Brain microvascular endothelial cell (primary cell): Measurements from ENCODE around the gene STK38L.
A peak's percentile ranks its signal among the peaks of the same experiment; 100 is the strongest.

Source experiments
- DNase-seq: peaks from one replicate; pipeline ENCODE4 v3.0.0-alpha.2; 2020
- H3K27ac ChIP-seq: fragments of 250-450 bp; sonication (Bioruptor Pico); 2 replicates; pipeline ENCODE4 v1.5.1; 2020; ENCODE audit warnings: mild to moderate bottlenecking, moderate library complexity
- H3K27me3 ChIP-seq: fragments of 250-450 bp; sonication (Bioruptor Pico); replicated peaks from 2 replicates; pipeline ENCODE4 v1.5.1; 2020; ENCODE audit warnings: mild to moderate bottlenecking
- H3K36me3 ChIP-seq: fragments of 250-450 bp; sonication (Bioruptor Pico); replicated peaks from 2 replicates; pipeline ENCODE4 v1.5.1; 2020; ENCODE audit warnings: mild to moderate bottlenecking
- H3K4me3 ChIP-seq: 2 replicates; pipeline ENCODE4 v1.5.1; 2011; ENCODE audit warnings: low read depth, mild to moderate bottlenecking, control low read depth, low read length, moderate library complexity
- in situ Hi-C: cut with HindIII; loops from 2 replicates; pipeline ENCODE4 v1.10.0; 2017; ENCODE audit warnings: low sequenced_read_pairs, low pct_ligation_motif_present
- TF ChIP-seq, protein P1 (sequence below): IDR thresholded peaks from 2 replicates; pipeline ENCODE4 v1.5.1; 2011; ENCODE audit warnings: low read depth, mild to moderate bottlenecking, moderate library complexity, low read length, control low read depth, inconsistent platforms; ENCODE audit errors: missing control alignments

The STK38L gene

DNA sequence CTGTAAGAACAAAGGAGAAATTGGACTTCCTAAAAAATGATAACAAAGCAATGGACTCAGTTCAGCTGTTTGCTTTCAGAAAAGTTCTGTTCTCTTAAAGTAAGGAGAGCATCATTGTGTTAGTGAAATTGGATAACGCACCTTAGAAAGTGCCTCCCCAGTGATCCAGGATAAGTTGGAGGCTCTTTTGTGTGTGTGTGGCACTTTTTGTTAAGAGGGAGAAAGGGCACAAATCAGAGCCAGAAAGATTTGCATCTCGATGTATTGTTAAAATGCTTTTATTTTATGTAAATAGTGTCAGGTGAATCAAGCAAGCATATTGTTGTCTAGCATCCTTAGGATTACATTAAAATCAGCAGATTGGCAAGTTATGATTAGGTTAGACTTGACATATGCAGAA, 2.1 kb downstream of the STK38L start:
- in situ Hi-C loops = no loop called here
- TF ChIP-seq, protein P1, sequence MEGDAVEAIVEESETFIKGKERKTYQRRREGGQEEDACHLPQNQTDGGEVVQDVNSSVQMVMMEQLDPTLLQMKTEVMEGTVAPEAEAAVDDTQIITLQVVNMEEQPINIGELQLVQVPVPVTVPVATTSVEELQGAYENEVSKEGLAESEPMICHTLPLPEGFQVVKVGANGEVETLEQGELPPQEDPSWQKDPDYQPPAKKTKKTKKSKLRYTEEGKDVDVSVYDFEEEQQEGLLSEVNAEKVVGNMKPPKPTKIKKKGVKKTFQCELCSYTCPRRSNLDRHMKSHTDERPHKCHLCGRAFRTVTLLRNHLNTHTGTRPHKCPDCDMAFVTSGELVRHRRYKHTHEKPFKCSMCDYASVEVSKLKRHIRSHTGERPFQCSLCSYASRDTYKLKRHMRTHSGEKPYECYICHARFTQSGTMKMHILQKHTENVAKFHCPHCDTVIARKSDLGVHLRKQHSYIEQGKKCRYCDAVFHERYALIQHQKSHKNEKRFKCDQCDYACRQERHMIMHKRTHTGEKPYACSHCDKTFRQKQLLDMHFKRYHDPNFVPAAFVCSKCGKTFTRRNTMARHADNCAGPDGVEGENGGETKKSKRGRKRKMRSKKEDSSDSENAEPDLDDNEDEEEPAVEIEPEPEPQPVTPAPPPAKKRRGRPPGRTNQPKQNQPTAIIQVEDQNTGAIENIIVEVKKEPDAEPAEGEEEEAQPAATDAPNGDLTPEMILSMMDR = no peak
- no peak overlapping the region for H3K27ac ChIP-seq

DNA sequence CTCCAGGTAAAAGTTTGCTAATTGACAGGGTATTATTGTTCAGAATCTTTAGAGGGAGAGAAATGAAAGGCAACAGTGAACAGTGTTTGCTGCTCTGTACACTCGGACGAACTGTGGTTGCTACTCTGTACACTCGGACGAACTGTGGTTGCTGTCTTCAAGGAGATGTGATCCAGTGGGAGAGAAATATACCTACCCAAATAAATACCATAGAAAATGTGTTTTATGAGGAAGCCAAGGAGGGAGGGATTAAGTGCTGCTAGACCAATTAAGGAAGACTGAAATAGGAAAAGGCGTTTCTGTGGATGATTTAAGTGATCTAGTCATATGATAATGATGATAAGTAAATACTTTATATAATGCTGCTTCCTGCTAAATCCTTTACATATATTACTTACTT, 2.7 kb downstream of the STK38L start:
- Histone ChIP-seq H3K27me3 (no peaks in the 10 kb centered on the region), H3K36me3 (no peaks in the 10 kb centered on the region), H3K27ac (no peak overlapping the region), H3K4me3 (peak overlapping the region; percentile 86)
- TF ChIP-seq, protein P1 = no peak
- in situ Hi-C loops = no loop called here
- DNase-seq = no peak

More for the DNA sequence above, 2.1 kb downstream of the STK38L start:
- Histone ChIP-seq H3K4me3 (peak overlapping the region; percentile 86), H3K27me3 (no peaks in the 10 kb centered on the region), H3K36me3 (no peaks in the 10 kb centered on the region)
- DNase-seq = no peak

DNA sequence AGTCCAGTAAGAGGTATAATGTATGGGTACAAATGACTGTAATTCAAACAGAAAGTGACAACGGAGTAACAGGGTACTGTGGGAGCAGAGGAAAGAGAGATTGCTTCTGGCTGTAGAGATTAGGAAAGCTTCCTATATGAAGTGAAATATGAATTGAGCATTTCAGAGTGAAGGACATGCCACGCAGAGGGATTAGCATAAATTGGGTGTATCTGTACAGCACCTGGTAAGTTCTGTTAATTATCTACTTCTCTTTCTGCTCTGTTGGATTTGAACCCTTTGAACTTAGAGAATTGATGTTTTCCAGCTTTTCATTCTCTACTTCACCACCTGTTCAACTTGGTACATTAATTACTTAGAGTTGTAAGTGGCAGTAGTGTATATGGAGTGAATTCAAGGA, 8.8 kb downstream of the STK38L start:
- TF ChIP-seq, protein P1 = no peak

DNA sequence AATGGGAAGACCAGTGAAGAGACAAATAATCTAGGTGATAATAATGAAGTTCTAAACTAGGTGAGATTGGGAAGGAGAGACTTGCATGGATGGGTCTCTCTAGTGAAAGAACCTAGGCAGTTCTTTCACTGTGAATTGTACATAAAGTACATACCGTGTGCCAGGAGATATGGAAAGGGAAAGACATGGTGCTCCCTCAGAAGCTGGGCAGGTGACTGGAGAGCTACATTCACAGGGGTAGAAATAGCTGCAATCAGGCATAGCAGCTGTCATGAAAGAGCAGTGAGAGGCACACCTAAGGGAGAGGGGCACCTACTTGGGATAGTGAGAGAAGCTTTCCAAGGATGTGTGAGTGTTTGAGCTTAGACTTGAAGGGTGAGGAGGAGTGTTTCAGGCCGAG, 9.3 kb downstream of the STK38L start:
- TF ChIP-seq, protein P1 = no peak
- no peak overlapping the region for H3K27ac ChIP-seq
- no peak overlapping the region for H3K4me3 ChIP-seq
- no peaks in the 10 kb centered on the region for H3K27me3 ChIP-seq
- DNase-seq = no peak
- in situ Hi-C loops = no loop called here
- H3K36me3 ChIP-seq = no peaks in the 10 kb centered on the region

More for the DNA sequence above, 8.8 kb downstream of the STK38L start:
- H3K36me3 ChIP-seq = no peaks in the 10 kb centered on the region
- H3K4me3 ChIP-seq = no peak overlapping the region
- in situ Hi-C loops = no loop called here
- no peaks in the 10 kb centered on the region for H3K27me3 ChIP-seq
- DNase-seq = no peak
- H3K27ac ChIP-seq = no peak overlapping the region

DNA sequence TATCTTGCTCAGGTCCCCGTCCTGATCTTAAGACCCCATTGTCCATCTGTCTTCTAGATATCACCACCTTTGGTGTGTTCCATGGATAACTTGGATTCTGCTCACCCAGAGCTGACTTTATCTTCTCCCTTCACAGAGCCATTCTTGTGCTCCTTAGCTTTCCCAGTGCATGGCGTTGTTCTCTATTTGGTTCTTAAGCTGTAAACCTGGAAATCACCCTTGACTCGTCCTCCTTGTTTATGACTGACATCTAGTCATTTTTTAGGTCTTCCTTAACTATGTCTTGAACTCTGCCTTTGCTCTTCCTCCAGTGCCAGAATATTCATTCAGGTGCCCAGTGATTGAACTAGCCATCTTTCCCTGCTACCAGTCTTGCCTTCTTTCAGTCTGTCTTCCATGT, 11.7 kb downstream of the STK38L start:
- Histone ChIP-seq H3K36me3 (no peaks in the 10 kb centered on the region), H3K27ac (no peak overlapping the region), H3K4me3 (no peak overlapping the region), H3K27me3 (no peaks in the 10 kb centered on the region)
- TF ChIP-seq, protein P1 = no peak
- in situ Hi-C loops = no loop called here
- no peak for DNase-seq

DNA sequence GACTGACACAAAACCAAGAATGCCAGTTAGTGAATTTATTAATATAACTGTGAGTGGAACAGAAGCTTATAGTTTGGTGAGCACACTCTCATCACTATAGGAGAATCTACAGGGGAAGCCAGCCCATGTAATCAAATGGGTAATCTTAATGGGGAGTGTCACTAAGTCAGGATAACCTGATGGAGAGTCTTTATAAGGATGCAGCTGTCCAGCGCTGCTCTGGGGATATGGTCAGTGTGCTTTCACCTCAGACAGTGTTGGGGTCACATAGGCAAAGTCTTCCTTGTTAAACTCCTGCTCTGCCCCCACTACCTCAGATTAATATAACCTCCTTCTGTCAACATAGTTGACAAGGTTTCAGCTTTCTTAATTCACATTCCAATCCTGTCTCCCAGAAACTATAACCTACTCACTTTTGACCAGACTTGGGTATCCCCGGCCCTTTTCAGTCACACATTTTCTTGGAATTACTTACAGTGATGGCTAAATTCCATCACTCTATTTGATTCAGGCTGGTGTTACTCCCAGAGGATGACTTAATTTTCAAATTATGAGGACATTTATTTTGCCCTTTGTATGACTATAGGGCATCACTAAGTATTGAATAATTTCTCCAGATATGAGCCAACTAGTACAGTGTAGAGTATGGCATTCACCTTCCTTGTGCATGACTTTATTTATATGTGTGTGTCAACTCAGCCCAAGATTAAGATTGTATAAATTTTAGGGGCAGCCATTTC, 13.2 kb downstream of the STK38L start:
- H3K27me3 ChIP-seq = no peaks in the 10 kb centered on the region
- DNase-seq = no peak
- H3K4me3 ChIP-seq = no peak overlapping the region
- no peaks in the 10 kb centered on the region for H3K36me3 ChIP-seq
- no peak overlapping the region for H3K27ac ChIP-seq
- in situ Hi-C loops = no loop called here
- TF ChIP-seq, protein P1 = no peak
